K562 (cell line): ENCODE measurements around the gene HOXA9. TPM values are rescaled to one million over a fixed set of nuclear protein-coding genes. Genes with fewer than 3 reads are reported as not detected.

ENCODE experiments used
- ATAC-seq: fragments of 200-7000 bp; cut with Tn5 transposase; 3 replicates; pipeline ENCODE4 v1.9.1; 2020; ENCODE audit warnings: moderate library complexity
- BruUV-seq: library from RNA; stranded (reverse); fragments of 400-500 nt; replicated peaks from 2 replicates; lab custom pipeline; 2021; lab: Mats Ljungman, UMichigan
- CTCF ChIA-PET: fragments of 300-600 bp; formaldehyde crosslinking; extraction: SDS; loops from one replicate; lab custom pipeline; 2021; ENCODE audit warnings: low intra/inter-chr PET ratio; lab: Yijun Ruan, JAX
- POLR2A ChIA-PET: fragments of 300-600, 350-650 bp; sonication (Branson Sonifier 250); formaldehyde crosslinking; extraction: SDS; loops from one replicate; lab custom pipeline; 2021; ENCODE audit warnings: antibody characterized with exemption, inconsistent platforms; lab: Yijun Ruan, JAX
- DNase-seq, 4 experiments: peaks; one replicate each; pipeline versions ENCODE4 v3.0.0 to v3.0.0-alpha.2; 2011 to 2018; ENCODE audit warnings: low spot score in 3 of 4, mixed read lengths in 3 of 4; ENCODE audit errors: extremely low read depth in 1 of 4
- FAIRE-seq: peaks from 2 replicates; lab custom pipeline; 2011; peaks lifted over from hg19 to GRCh38; lab: Jason Lieb, UNC
- H2AFZ ChIP-seq: 2 replicates; pipeline ENCODE4 v1.6.0; 2011; ENCODE audit warnings: low read depth, low read length, control low read depth, inconsistent platforms
- H3K27ac ChIP-seq: fragments of 200-600 bp; 3 replicates; pipeline ENCODE4 v1.8.0; 2011; ENCODE audit warnings: low read depth, mild to moderate bottlenecking, control low read depth, inconsistent platforms, low read length, moderate library complexity, mixed read lengths; ENCODE audit errors: extremely low read depth
- H3K27me3 ChIP-seq, 2 experiments: fragments of 300-600 bp in 1 of 2; 2 replicates in 1 of 2; 3 replicates in 1 of 2; pipeline versions ENCODE4 v1.6.0 to v1.8.0; 2011; ENCODE audit warnings: inconsistent platforms in 2 of 2, low read length in 2 of 2, mild to moderate bottlenecking in 1 of 2, mixed read lengths in 1 of 2, moderate library complexity in 1 of 2; ENCODE audit not compliant: control insufficient read depth in 2 of 2, insufficient read depth in 2 of 2
- H3K36me3 ChIP-seq: fragments of 300-600 bp; 3 replicates; pipeline ENCODE4 v1.8.0; 2011; ENCODE audit warnings: mild to moderate bottlenecking, low read length, inconsistent platforms; ENCODE audit not compliant: control insufficient read depth, insufficient read depth
- H3K4me1 ChIP-seq, 2 experiments: fragments of 200-600 bp in 1 of 2; replicated peaks in 1 of 2; 2 replicates in 1 of 2; 3 replicates in 1 of 2; pipeline versions ENCODE4 v1.5.1 to v1.8.0; 2011; ENCODE audit warnings: inconsistent platforms in 2 of 2, low read length in 2 of 2, mild to moderate bottlenecking in 1 of 2, mixed read lengths in 1 of 2, moderate library complexity in 1 of 2; ENCODE audit not compliant: control insufficient read depth in 2 of 2, insufficient read depth in 2 of 2
- H3K4me2 ChIP-seq: 2 replicates; pipeline ENCODE4 v1.6.1; 2011; ENCODE audit warnings: low read length, control low read depth, inconsistent platforms, mixed read lengths; ENCODE audit not compliant: insufficient read depth
- H3K4me3 ChIP-seq: fragments of 200-600 bp; sonication (generic), shearing (Covaris generic); 2 replicates; pipeline ENCODE4 v1.5.1; 2016; ENCODE audit warnings: control low read depth, inconsistent platforms
- H3K79me2 ChIP-seq: fragments of 200-600 bp; 3 replicates; pipeline ENCODE4 v1.8.0; 2011; ENCODE audit warnings: low read length, inconsistent platforms; ENCODE audit not compliant: control insufficient read depth, insufficient read depth
- H3K9ac ChIP-seq, 2 experiments: 2 replicates each; pipeline versions ENCODE4 v1.6.0 to v1.6.1; 2011; ENCODE audit warnings: low read depth in 2 of 2, low read length in 2 of 2, control low read depth in 1 of 2, inconsistent platforms in 1 of 2, mild to moderate bottlenecking in 1 of 2, mixed read lengths in 1 of 2; ENCODE audit not compliant: insufficient read depth in 1 of 2
- H3K9me1 ChIP-seq: one replicate; pipeline ENCODE4 v1.6.0; 2011; ENCODE audit warnings: inconsistent platforms, mild to moderate bottlenecking, low read length, moderate library complexity; ENCODE audit not compliant: control insufficient read depth, insufficient read depth
- H3K9me3 ChIP-seq: replicated peaks from 2 replicates; pipeline ENCODE4 v1.5.1; 2011; ENCODE audit warnings: low read depth, low read length, inconsistent platforms; ENCODE audit not compliant: control insufficient read depth, insufficient read depth
- H4K20me1 ChIP-seq: replicated peaks from 2 replicates; pipeline ENCODE4 v1.6.1; 2011; ENCODE audit warnings: low read length, inconsistent platforms, mixed read lengths; ENCODE audit not compliant: control insufficient read depth, insufficient read depth
- CBX8 ChIP-seq: fragments of 200-600 bp; sonication (generic); IDR thresholded peaks from 2 replicates; pipeline ENCODE4 v1.6.1; 2012; ENCODE audit warnings: borderline replicate concordance, mixed run types, low read depth, mild to moderate bottlenecking, moderate library complexity, mixed read lengths, low read length, control low read depth, inconsistent platforms; ENCODE audit not compliant: poor library complexity, severe bottlenecking; ENCODE audit errors: extremely low read depth
- RBM34 ChIP-seq: fragments of 200-400 bp; formaldehyde crosslinking; IDR thresholded peaks from 2 replicates; pipeline ENCODE4 v1.6.1; 2018; ENCODE audit warnings: low read length, borderline replicate concordance; ENCODE audit not compliant: insufficient read depth
- WGBS: fragments of 100-300 bp; shearing (Covaris generic); methylation state at CpG from one replicate; pipeline ENCODE4 v1.1.6; 2016; ENCODE audit warnings: low coverage, mixed read lengths; ENCODE audit not compliant: insufficient coverage; ENCODE audit errors: missing lambda C conversion rate; 5-methylcytosine and 5-hydroxymethylcytosine counted together
- in situ Hi-C: fragments of 300-500 bp; cut with MboI; formaldehyde crosslinking; loops from 4 replicates; pipeline ENCODE4 v1.15.0; 2018; ENCODE audit warnings: inconsistent platforms, mixed read lengths
- intact Hi-C: fragments of 100-400 bp; cut with micrococcal nuclease; formaldehyde crosslinking; loops from 2 replicates; pipeline ENCODE4 v1.14.2; 2022
- polyA plus RNA-seq, 8 experiments: library from polyadenylated mRNA; depleted of rRNA in 4 of 8; stranded (reverse) in 5 of 8; unstranded in 3 of 8; fragments of >200 nt; fragmentation: Nextera tagmentation in 2 of 8; fragmentation: Illumina TruSeq in 1 of 8; extraction: Ambion mirVana in 2 of 8; extraction: Trizol in 1 of 8; gene quantifications; 2 replicates each; pipeline versions ENCODE4 v1.2.1 to v1.2.3, GENCODE V29; 2011 to 2014; ENCODE audit warnings: inconsistent platforms in 1 of 8, missing spikeins in 1 of 8
- total RNA-seq, 7 experiments: library from RNA; depleted of rRNA in 6 of 7; stranded (reverse); fragments of >200 nt in 6 of 7; fragmentation: Illumina TruSeq in 2 of 7; extraction: Trizol in 2 of 7; gene quantifications; 2 replicates each; pipeline versions ENCODE4 v1.2.1 to v1.2.3, GENCODE V29; 2011 to 2021; ENCODE audit warnings: low replicate concordance in 1 of 7
- TF ChIP-seq, protein P1 (sequence below): fragments of 150-350 bp; conservative IDR thresholded peaks from 2 replicates; pipeline ENCODE4 v1.6.1; 2014; ENCODE audit warnings: low read length

Gene HOXA9
- total and polyA plus RNA-seq, 9 of the 15 experiments (the other 6 are each of a cell fraction or from before 2014, with no cell fraction given) = not detected

DNA sequence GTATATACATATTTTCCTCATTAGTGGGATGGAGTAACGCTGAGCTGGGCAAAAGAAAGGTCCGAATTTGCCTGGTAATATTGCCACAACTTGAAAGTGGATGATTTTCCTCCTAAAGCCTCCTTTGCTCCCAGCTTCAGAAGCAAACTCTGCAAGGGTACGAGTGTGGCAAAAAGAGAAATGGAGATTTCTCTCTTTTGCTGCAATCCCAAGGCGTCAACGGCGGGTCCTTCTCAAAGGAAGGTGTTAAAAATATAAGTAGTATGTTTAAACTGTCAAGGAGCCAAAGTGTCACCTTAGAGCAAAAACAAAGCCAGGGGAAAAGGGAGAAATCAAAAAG, 50.5 kb downstream of the HOXA9 start:
- in situ Hi-C loops = no loop called here
- CTCF ChIA-PET = no interaction called here
- TF ChIP-seq CBX8 (peak; percentile 9), RBM34 (no peak)
- TF ChIP-seq, all 486 proteins: peak for 1
- no peaks in the 10 kb centered on the region for H3K79me2 ChIP-seq
- no peaks in the 10 kb centered on the region for H3K9me3 ChIP-seq
- POLR2A ChIA-PET = no interaction called here
- BruUV-seq = no TSS peak
- DNase-seq (no peak), ATAC-seq (no peak), FAIRE-seq (no peak)
- no peaks in the 10 kb centered on the region for H3K36me3 ChIP-seq
- no peak overlapping the region for H3K4me2 ChIP-seq
- peaks cover 44 to 62% of the 10 kb centered on the region in 2 experiments for H3K27me3 ChIP-seq
- H3K27ac ChIP-seq = no peak overlapping the region
- H3K9me1 ChIP-seq = no peaks in the 10 kb centered on the region
- no peak overlapping the region for H3K9ac ChIP-seq
- H3K4me1 ChIP-seq = peaks cover 0 to 21% of the 10 kb centered on the region in 2 experiments; a peak in 2 of 5 replicates
- 0 out of 2 replicates have a peak, but pooled peaks cover 6% of the 10 kb centered on the region for H4K20me1 ChIP-seq
- H2AFZ ChIP-seq = no peak overlapping the region
- 7% methylated on average over 6 of the region's 6 CpGs for WGBS
- H3K4me3 ChIP-seq = no peak overlapping the region
- intact Hi-C loops = no loop called here

DNA sequence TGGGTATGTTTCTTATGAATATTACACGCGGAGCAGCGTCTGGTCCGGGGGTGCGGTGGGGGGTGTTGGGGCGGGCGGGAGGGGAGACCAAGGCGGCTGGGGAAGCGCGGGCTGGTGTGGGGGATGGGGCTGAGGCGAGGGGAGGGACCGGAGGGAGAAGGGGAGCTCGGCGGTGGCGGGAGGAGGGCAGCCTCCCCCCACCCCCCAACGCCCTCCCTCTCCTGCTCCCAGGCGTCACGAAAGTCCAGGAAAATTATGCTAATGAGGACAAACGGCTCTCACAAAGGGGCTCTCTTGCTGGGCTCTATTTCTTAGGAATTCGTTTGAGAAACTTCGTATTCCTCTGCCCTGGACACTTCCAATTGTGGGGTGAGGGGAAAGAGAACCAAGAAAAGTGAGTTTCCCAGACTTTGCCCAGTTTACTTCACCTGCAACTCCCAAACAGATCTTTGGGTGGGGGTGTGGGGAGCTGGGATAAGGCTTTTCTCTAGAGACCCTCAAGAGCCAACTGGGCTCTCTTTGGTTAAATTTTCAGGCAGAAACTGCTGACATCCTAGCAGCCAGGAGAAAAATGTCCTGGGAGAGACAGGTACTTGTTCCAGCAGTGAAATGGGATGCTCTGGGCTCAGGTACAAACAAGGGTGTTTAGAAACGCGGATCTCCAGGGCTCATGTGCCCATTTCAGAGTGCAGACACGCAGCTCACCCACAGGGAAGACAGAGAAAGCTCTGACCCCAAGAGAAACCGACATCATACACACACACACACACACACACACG, 51.2 kb downstream of the HOXA9 start:
- no peaks in the 10 kb centered on the region for H3K9me3 ChIP-seq
- peaks cover 0 to 21% of the 10 kb centered on the region in 2 experiments; a peak in 2 of 5 replicates for H3K4me1 ChIP-seq
- H3K36me3 ChIP-seq = no peaks in the 10 kb centered on the region
- intact Hi-C loops = no loop called here
- DNase-seq (peak in 2 of 4 experiments; percentile 26), FAIRE-seq (no peak)
- WGBS = 0% methylated on average over 7 of the region's 26 CpGs
- H3K4me3 ChIP-seq = no peak overlapping the region
- BruUV-seq = no TSS peak
- TF ChIP-seq, protein P1, sequence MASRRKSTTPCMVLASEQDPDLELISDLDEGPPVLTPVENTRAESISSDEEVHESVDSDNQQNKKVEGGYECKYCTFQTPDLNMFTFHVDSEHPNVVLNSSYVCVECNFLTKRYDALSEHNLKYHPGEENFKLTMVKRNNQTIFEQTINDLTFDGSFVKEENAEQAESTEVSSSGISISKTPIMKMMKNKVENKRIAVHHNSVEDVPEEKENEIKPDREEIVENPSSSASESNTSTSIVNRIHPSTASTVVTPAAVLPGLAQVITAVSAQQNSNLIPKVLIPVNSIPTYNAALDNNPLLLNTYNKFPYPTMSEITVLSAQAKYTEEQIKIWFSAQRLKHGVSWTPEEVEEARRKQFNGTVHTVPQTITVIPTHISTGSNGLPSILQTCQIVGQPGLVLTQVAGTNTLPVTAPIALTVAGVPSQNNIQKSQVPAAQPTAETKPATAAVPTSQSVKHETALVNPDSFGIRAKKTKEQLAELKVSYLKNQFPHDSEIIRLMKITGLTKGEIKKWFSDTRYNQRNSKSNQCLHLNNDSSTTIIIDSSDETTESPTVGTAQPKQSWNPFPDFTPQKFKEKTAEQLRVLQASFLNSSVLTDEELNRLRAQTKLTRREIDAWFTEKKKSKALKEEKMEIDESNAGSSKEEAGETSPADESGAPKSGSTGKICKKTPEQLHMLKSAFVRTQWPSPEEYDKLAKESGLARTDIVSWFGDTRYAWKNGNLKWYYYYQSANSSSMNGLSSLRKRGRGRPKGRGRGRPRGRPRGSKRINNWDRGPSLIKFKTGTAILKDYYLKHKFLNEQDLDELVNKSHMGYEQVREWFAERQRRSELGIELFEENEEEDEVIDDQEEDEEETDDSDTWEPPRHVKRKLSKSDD = no peak
- peak; percentile 70 for TF ChIP-seq CBX8
- TF ChIP-seq, all 486 proteins: peak for 1
- ChIA-PET POLR2A (no interaction called here), CTCF (no interaction called here)
- Histone ChIP-seq H2AFZ (no peak overlapping the region), H3K27me3 (peaks cover 42 to 64% of the 10 kb centered on the region in 2 experiments), H3K9me1 (no peaks in the 10 kb centered on the region), H3K4me2 (no peak overlapping the region), H3K27ac (no peak overlapping the region), H3K9ac (no peak overlapping the region), H4K20me1 (0 out of 2 replicates have a peak, but pooled peaks cover 6% of the 10 kb centered on the region), H3K79me2 (no peaks in the 10 kb centered on the region)
- no peak for ATAC-seq
- in situ Hi-C loops = no loop called here
